ENCODE results near the gene SEMA6B.
"Not testable (repeated sequence)": the region's sequence is repeated elsewhere in the genome, so short reads cannot be mapped to it uniquely, and the experiment has no call there.

Gene SEMA6B

GRCh38 chr19:4559569-4559968 lies at the start of gene SEMA6B:
TSS of gene SEMA6B (minus strand) at chr19:4559684. CDS start at chr19:4558457, 1,227 bp downstream.
- no peak for DNase-seq

DNA sequence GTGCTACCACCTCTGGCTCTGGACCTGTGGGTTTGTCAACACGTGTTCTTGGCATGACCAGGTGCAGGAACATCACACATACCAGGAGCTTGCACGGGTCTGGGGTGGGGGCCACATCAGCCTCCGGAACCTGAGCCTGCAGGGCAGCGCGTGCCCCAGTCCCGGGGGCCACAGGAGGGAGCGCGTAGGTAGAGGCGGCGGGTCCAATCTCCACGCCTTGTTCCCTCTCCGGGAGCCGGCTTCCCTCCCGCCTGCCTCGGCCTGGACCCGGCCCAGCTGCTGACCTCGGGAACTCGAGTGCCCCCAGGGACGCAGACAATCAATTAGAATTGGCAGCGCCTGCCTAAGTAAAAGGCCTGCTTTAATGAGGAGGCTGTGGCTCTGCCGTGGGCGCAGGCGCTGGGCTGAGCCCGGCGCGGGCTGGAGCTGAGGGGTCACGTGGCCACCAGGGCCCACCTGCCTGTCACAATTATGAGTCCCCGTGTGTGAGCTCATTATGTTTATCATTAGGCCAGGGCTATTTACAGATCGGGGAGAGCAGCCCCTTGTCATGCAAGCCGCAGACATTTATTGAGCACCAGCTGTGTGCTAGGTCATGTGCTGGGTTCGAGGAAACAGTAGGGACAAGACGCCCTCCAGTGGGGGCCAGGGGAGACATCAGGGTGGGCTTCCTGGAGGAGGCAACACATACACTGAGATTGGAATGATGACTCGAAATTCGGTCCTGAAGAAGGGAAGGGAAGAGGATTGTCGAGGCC lies 47.6 kb upstream of the SEMA6B start:
- DNase-seq = no peak

GRCh38 chr19:4606181-4606580 lies 46.7 kb upstream of the SEMA6B start:
- no peak for DNase-seq

GRCh38 chr19:4604912-4605311 lies 45.4 kb upstream of the SEMA6B start:
- DNase-seq = no peak

DNA sequence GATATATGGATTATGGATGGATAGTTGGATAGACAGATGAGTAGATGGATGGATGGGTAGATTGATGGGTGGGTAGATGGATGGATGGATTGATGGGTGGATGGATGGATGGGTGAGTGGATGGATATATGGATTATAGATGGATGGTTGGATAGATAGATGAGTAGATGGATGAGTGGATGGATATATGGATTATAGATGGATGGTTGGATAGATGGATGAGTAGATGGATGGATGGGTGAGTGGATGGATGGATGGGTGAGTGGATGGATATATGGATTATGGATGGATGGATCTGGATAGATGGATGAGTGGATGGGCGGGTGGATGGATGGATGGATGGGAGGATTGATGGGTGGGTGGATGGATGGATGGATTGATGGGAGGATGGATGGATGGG lies 43.4 kb upstream of the SEMA6B start:
- no peak for DNase-seq

DNA sequence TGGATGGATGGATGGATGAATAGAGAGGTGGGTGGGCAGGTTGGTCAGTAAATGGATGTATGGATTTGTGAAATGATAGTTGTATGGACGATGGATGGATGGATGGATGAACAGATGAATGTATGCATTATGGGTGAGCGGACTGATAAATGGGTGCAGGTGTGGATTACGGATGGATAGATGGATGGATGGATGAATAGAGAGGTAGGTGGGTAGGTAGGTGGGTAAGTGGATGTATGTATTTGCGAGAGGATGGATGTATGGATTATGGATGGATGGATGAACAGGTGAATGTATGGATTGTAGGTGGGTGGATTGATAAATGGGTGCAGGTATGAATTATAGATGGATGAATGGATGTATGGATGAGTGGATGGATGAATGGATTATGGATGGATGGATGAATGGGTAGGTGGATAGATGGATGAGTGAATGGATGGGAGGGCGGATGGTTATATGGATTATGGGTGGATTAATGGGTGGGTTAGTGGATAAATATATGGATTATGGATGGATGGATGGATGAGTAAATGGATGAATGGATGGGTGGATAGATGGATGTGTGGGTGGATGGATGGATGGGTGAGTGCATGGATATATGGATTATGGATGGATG lies 42.8 kb upstream of the SEMA6B start:
- DNase-seq = no peak

DNA sequence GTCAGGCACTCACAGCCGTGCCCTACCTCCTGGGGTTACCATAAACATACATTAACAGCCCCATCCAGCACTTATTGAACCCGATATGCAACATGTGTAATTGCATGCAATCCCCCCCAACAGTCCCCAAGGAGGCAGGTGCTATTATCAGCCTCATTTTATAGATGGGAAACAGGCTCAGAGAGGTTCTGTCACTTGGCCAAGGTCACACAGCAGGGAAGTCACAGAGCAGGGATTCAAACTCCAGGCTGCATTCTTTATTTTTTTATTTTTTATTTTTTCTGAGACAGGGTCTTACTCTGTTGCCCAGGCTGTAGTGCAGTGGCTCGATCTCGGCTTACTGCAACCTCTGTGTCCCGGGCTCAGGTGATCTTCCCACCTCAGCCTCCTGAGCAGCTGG lies 41.4 kb upstream of the SEMA6B start:
- no peak for DNase-seq

- no peak for DNase-seq
Measured at GRCh38 chr19:4600082-4600481, 40.6 kb upstream of the SEMA6B start.

DNA sequence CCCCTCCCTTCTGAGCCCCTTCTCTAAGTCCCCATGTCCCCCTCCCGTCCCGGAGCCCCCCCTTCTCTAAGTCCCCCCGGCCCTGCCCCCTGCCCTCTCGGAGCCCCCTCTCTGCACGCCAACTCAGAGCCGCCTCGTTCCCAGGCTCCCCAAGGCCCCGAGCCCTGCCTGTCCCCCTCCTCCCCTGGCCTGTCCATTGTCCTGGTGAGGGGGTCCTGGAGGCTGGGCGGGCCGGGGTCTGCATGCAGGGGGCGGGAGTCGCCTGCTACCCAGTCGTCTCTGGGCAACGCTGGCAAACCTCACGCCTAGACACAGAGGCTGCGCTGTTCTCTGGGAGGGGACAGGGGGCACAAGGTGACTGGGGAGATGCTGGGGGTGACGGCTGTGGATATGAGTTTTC lies 39.2 kb upstream of the SEMA6B start:
- DNase-seq = no peak

GRCh38 chr19:4597975-4598671 lies 38.6 kb upstream of the SEMA6B start:
- DNase-seq = peak; percentile 50

- peak; percentile 40 for DNase-seq
Measured at GRCh38 chr19:4597278-4597974, 37.9 kb upstream of the SEMA6B start.

DNA sequence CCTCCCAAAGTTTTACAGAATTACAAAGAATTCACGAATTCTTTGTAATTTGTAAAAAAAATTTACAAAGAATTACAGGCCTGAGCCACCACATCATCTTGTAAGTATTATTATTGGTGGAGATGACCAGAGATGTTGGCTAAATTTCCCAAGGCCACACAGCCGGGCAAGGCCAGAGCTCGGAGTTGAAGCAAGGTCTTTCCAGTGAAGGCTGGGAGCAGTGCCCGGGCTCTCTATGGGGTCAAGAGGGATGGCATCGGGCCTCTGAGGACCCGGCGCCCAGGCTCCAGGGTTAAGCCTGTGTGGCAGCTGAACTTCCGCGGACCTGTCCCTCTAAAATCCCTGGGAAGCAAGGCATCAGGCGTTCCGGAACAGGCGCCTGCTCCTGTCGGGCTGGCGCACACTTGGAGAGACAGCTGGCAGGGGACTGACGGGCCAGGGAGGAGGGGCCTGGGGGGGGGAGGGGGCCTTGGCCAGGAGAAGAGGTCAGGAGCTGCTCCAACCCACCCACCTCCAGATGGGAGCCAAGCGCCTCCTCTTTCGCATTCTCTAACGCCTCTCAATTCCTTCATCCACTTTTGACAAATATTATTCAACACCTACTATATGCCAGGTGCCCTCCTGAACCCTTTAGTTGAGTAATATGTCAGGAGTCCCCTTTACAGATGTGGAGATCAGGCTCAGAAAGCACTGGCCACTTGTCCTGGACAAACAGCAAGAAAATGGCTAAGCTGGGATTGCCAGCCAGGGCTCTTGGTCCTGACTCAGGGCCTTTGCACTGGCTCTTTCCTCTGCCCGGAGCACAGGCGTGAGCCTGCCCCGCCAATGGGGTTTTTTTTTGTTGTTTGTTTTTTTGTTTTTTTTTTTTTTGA lies 36.8 kb upstream of the SEMA6B start:
- DNase-seq = no peak

DNA sequence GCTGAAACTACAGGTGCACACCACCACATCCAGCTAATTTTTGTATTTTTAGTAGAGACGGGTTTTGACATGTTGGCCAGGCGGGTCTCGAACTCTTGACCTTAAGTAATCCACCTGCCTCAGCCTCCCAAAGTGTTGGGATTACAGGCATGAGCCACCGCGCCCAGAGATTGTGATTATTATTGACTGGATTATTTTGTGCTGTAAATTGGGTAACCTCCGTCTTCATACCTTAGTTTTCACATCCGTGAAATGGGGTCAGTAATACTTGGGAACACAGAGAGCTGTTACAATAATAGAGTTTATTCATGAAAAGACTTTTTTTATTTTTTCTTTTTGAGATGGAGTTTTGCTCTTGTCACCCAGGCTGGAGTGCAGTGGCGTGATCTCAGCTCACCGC lies 35.7 kb upstream of the SEMA6B start:
- not testable (repeated sequence) for DNase-seq

- DNase-seq = no peak
Measured at GRCh38 chr19:4594201-4594600, 34.7 kb upstream of the SEMA6B start.

- no peak for DNase-seq
Measured at GRCh38 chr19:4593409-4593851, 33.9 kb upstream of the SEMA6B start.

DNA sequence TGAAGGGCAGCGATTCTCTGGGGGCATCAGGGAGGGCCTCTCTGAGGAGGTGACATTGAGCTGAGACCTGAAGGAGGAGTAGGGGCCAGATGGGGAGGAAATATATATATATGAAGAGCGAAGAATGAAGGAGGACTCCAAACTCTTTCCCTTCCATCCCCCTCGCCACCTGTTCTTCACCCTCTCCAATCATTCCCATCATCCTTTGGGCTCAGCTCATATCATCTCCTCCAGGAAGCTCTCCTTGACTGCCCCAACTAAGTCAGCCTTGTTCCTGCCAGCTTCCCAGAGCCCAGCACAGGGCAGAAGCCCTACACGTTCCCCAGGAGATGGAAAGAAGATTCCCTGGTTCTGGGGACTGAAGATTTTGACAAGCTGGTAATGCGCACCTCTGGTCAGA lies 33.0 kb upstream of the SEMA6B start:
- DNase-seq = no peak

DNA sequence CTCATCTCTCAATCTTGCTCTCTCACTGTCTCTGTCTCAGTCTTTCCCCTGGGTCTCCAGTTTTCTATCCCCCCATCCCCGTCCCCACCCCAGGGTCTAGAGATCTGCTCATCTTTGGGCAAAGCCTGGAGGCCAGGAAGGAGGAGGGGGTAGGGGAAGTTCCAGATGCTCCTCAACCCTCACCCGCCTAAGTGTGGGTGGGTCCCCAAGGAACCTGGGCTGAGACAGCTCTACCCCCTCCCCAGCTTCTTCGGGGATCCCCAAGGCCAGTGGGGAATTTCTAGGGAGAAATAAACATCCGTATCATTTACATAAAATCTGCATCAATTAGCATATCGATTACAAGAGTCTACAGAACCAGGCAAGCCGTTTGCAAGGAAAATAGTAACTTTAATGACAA lies 31.8 kb upstream of the SEMA6B start:
- no peak for DNase-seq

GRCh38 chr19:4590559-4590958 lies 31.1 kb upstream of the SEMA6B start:
- DNase-seq = no peak

DNA sequence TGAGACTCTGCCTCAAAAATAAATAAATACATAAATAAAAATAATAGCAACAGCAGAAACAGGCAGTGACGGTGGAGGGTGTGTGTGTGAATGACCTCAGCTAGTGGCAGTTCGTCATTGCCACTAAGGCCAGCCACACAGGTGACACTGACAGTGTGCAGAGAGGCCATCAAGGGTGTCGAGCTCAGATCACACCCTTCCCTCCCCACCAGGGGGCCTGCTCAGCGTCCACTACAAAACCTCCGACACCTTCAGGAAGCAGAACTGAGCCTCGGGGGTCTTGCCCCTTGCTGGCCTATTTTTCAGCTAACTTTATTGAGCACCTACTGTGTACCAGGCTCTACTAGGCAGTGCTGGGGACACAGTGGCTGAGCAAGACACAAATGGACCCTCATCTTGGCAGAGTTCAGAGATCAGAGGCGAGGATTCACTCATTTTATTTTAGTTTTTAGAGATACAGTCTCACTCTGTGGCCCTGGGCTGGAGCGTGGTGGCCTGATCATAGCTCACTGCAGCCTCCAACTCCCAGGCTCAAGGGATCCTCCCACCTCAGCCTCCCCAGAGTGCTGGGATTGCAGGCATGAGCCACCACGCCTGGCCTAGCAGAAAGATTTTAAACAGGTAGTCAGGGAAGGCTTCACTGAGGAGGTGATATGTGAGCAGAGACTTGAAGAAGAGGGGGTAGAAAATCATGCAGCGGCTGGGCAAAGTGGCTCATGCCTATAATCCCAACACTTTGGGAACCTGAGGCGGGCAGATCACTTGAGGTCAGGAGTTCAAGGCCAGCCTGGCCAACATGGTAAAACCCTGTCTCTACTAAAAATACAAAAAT lies 30.3 kb upstream of the SEMA6B start:
- DNase-seq = peak; percentile 11

GRCh38 chr19:4588291-4588761 lies 28.8 kb upstream of the SEMA6B start:
- DNase-seq = no peak

GRCh38 chr19:4587527-4587926 lies 28.0 kb upstream of the SEMA6B start:
- DNase-seq = no peak

All from CD4-positive, alpha-beta T cell treated with Interleukin-21 for 1 hour (primary cell).